ENCODE data around the gene DYRK1A.

Gene DYRK1A

GRCh38 chr21:37532868-37533780 lies 166.6 kb downstream of the DYRK1A start (continued):
- TF ChIP-seq ZNF148 (tag by site-specific recombination; IDR thresholded peaks at IDR 0.05; ENCODE audit: borderline replicate concordance) (no peak), ZNF610 (tag by site-specific recombination; IDR thresholded peaks at IDR 0.05; ENCODE audit: borderline replicate concordance) (no peak), RBAK (tag by site-specific recombination; IDR thresholded peaks at IDR 0.05) (no peak; the same call in 1 of the 2 replicates), ZNF214 (tag by site-specific recombination; IDR thresholded peaks at IDR 0.05; ENCODE audit: borderline replicate concordance) (no peak), ZNF155 (tag by site-specific recombination; IDR thresholded peaks at IDR 0.05) (no peak), ZBTB8A (tag by site-specific recombination; IDR thresholded peaks at IDR 0.05) (no peak), ZNF626 (tag by site-specific recombination; IDR thresholded peaks at IDR 0.05) (no peak), HOXA7 (CRISPR knock-in tag; IDR thresholded peaks at IDR 0.05; ENCODE audit: borderline replicate concordance) (no peak), SP3 (tag by site-specific recombination; IDR thresholded peaks at IDR 0.05) (no peak), ZNF488 (tag by site-specific recombination; IDR thresholded peaks at IDR 0.05) (no peak), ZNF449 (tag by site-specific recombination; IDR thresholded peaks at IDR 0.05) (no peak), ZNF654 (tag by site-specific recombination; IDR thresholded peaks at IDR 0.05; ENCODE audit: low read depth) (no peak), SCRT2 (tag by site-specific recombination; IDR thresholded peaks at IDR 0.05) (no peak), PBX3 (CRISPR knock-in tag; IDR thresholded peaks at IDR 0.05) (no peak), ZNF211 (tag by site-specific recombination; IDR thresholded peaks at IDR 0.05; ENCODE audit: low read depth) (no peak), ELK4 (IDR thresholded peaks at IDR 0.05; ENCODE audit: borderline replicate concordance, low read depth, low read length) (no peak), ZNF548 (tag by site-specific recombination; IDR thresholded peaks at IDR 0.05) (no peak), ZNF169 (tag by site-specific recombination; IDR thresholded peaks at IDR 0.05) (no peak), BCL11B (tag by site-specific recombination; IDR thresholded peaks at IDR 0.05; ENCODE audit: low read depth) (no peak), ZBTB20 (tag by site-specific recombination; IDR thresholded peaks at IDR 0.05) (0 out of 2 replicates have a peak, but pooled peaks have one; percentile 18), ZNF341 (tag by site-specific recombination; IDR thresholded peaks at IDR 0.05; ENCODE audit: low read depth) (peak; percentile 79), WT1 (tag by site-specific recombination; IDR thresholded peaks at IDR 0.05) (peak; percentile 56; the same call in 1 of the 2 replicates), ZNF18 (tag by site-specific recombination; IDR thresholded peaks at IDR 0.05) (peak; percentile 10; the same call in 1 of the 2 replicates), ZNF585B (tag by site-specific recombination; IDR thresholded peaks at IDR 0.05) (no peak), ZNF239 (tag by site-specific recombination; IDR thresholded peaks at IDR 0.05) (no peak), ZSCAN5A (tag by site-specific recombination; IDR thresholded peaks at IDR 0.05) (no peak), ZBTB17 (tag by site-specific recombination; IDR thresholded peaks at IDR 0.05) (no peak), ZSCAN30 (tag by site-specific recombination; IDR thresholded peaks at IDR 0.05) (no peak), ZNF510 (tag by site-specific recombination; IDR thresholded peaks at IDR 0.05; ENCODE audit: insufficient replicate concordance) (no peak), ZNF658 (tag by site-specific recombination; IDR thresholded peaks at IDR 0.05) (no peak)

All from HEK293 (cell line).